ENCODE results near the gene TMPRSS6.

Gene TMPRSS6

DNA sequence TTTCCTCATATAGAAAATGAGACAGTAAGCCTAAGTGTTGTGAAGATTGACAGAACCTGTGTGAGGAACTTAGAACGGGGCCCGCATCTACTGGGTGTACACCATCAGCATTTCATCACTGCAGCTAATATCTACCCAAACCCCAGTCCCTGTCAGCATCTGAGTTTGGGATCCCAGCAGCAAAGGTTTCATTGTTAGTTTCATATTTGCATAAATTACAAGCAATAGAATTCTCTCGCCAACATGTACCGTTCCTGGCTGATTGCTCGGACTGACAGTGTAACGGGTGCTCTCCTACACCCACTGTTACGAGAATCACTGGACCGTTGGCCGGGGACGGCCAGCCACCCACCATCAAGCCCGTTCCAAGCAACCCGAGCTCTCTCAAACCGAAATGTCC is 10.4 kb upstream of the TMPRSS6 start:
- Histone ChIP-seq H3K36me3 (no peaks in the 10 kb centered on the region), H3K27me3 (peaks cover 8% of the 10 kb centered on the region), H3K4me1 (ENCODE audit: control insufficient read depth in 1 of 2, insufficient read depth in 1 of 2, low read depth in 1 of 2, low read length in 1 of 2) (no peaks in the 10 kb centered on the region), H3K9me3 (no peaks in the 10 kb centered on the region), H3K27ac (no peak overlapping the region), H3K4me3 (ENCODE audit: low read depth in 1 of 2, low read length in 1 of 2) (no peak overlapping the region)
- TF ChIP-seq, protein P1, sequence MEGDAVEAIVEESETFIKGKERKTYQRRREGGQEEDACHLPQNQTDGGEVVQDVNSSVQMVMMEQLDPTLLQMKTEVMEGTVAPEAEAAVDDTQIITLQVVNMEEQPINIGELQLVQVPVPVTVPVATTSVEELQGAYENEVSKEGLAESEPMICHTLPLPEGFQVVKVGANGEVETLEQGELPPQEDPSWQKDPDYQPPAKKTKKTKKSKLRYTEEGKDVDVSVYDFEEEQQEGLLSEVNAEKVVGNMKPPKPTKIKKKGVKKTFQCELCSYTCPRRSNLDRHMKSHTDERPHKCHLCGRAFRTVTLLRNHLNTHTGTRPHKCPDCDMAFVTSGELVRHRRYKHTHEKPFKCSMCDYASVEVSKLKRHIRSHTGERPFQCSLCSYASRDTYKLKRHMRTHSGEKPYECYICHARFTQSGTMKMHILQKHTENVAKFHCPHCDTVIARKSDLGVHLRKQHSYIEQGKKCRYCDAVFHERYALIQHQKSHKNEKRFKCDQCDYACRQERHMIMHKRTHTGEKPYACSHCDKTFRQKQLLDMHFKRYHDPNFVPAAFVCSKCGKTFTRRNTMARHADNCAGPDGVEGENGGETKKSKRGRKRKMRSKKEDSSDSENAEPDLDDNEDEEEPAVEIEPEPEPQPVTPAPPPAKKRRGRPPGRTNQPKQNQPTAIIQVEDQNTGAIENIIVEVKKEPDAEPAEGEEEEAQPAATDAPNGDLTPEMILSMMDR (IDR thresholded peaks at IDR 0.05): no peak

DNA sequence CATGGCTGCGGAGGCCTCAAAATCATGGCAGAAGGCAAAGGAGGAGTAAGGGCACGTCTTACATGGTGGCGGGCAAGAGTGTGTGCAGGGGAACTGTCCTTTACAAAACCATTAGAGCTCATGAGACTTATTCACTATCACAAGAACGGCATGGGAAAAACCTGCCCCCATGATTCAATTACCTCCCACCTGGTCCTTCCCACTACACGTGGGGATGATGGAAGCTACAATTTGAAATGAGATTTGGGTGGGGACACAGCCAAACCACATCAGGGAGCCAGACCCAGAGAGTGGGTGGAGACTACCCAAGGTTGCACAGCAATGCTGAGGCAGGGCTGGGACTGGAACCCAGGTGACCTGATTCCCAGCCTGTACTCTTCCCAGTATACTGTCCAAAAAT is 8.6 kb upstream of the TMPRSS6 start:
- H3K4me1 ChIP-seq (ENCODE audit: control insufficient read depth in 1 of 2, insufficient read depth in 1 of 2, low read depth in 1 of 2, low read length in 1 of 2): no peaks in the 10 kb centered on the region
- TF ChIP-seq, protein P1 (IDR thresholded peaks at IDR 0.05): no peak
- H3K27me3 ChIP-seq: peaks cover 8% of the 10 kb centered on the region
- no peaks in the 10 kb centered on the region for H3K9me3 ChIP-seq
- H3K4me3 ChIP-seq (ENCODE audit: low read depth in 1 of 2, low read length in 1 of 2): no peak overlapping the region
- no peaks in the 10 kb centered on the region for H3K36me3 ChIP-seq
- H3K27ac ChIP-seq: no peak overlapping the region

DNA sequence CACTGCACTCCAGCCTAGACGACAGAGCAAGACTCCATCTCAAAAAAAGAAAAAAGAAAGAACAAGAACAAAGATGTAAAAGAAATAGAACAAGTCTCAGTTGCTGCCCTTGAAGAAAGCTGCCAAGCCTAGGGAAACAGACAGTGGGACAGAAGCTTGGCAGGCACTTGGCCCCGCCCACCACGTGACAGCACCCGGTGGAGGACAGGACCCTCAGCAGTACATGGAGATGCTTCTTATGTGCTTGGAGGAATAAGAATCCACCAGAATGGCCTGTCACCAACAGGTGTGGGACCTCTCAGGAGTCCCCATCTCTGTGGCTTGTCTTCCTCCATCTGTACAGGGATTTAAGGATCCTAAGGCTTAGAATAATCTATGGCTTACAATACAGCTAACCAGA is 7.6 kb upstream of the TMPRSS6 start:
- Histone ChIP-seq H3K27me3 (peaks cover 7% of the 10 kb centered on the region), H3K4me1 (ENCODE audit: control insufficient read depth in 1 of 2, insufficient read depth in 1 of 2, low read depth in 1 of 2, low read length in 1 of 2) (no peaks in the 10 kb centered on the region), H3K36me3 (no peaks in the 10 kb centered on the region), H3K9me3 (no peaks in the 10 kb centered on the region), H3K4me3 (ENCODE audit: low read depth in 1 of 2, low read length in 1 of 2) (no peak overlapping the region), H3K27ac (no peak overlapping the region)
- TF ChIP-seq, protein P1 (IDR thresholded peaks at IDR 0.05): no peak

DNA sequence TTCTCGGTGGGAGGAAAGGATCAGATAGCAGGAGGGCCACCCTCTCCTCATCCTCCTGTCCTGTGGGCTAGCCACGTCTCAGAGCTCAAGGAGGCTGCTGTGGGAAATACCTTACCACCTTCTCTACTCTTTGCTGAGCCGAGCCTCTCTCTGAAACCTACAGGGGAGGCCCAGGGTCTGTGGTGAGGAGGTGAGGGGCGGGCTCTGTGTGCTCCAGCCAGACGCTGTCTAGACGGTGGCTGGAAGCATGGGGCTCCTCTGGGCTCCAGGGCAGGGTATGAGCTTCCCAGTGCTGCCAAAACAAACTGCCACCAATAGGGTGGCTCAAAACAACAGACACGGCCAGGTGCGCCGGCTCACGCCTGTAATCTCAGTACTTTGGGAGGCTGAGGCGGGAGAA is 5.5 kb upstream of the TMPRSS6 start:
- H3K9me3 ChIP-seq: no peaks in the 10 kb centered on the region
- H3K27ac ChIP-seq: no peak overlapping the region
- H3K27me3 ChIP-seq: no peaks in the 10 kb centered on the region
- no peak overlapping the region for H3K4me3 ChIP-seq (ENCODE audit: low read depth in 1 of 2, low read length in 1 of 2)
- TF ChIP-seq, protein P1 (IDR thresholded peaks at IDR 0.05): no peak
- H3K4me1 ChIP-seq (ENCODE audit: control insufficient read depth in 1 of 2, insufficient read depth in 1 of 2, low read depth in 1 of 2, low read length in 1 of 2): no peaks in the 10 kb centered on the region
- no peaks in the 10 kb centered on the region for H3K36me3 ChIP-seq

DNA sequence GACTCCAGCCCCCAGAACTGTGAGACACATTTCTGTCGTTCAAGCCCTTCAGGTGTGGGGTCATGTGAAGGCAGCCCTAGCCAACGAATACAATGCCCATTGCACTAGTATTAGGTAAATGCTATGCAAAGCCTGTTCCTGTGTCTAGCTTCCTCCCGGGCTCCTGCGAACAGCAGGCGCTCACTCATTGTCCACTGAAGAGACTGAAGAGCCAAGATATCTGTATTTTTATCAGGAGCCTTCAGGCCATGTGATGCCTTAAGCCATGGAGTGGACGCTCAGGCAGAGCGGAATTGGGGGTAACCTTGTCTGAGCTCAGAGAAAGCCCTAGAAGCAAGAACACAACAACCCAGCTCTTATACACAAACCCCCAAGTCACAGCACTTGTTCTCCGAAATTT is 4.2 kb upstream of the TMPRSS6 start:
- no peaks in the 10 kb centered on the region for H3K36me3 ChIP-seq
- H3K4me3 ChIP-seq (ENCODE audit: low read depth in 1 of 2, low read length in 1 of 2): no peak overlapping the region
- H3K27me3 ChIP-seq: no peaks in the 10 kb centered on the region
- no peaks in the 10 kb centered on the region for H3K9me3 ChIP-seq
- no peaks in the 10 kb centered on the region for H3K4me1 ChIP-seq (ENCODE audit: control insufficient read depth in 1 of 2, insufficient read depth in 1 of 2, low read depth in 1 of 2, low read length in 1 of 2)
- no peak overlapping the region for H3K27ac ChIP-seq
- TF ChIP-seq, protein P1 (IDR thresholded peaks at IDR 0.05): no peak
